Measurements from ENCODE around the gene MROH7.

The MROH7 gene

GRCh38 chr1:54609301-54609921, 32.2 kb upstream of the MROH7 start:
- no peak for DNase-seq (ENCODE audit: low spot score)
- TF ChIP-seq CTCF (IDR thresholded peaks at IDR 0.05; ENCODE audit: borderline replicate concordance, control extremely low read depth, extremely low read depth, insufficient read depth, missing control alignments), result no peak
- in situ Hi-C loops (cut with MboI; ENCODE audit: low sequenced_read_pairs, unreplicated experiment), result no loop called here

- in situ Hi-C loops (cut with MboI; ENCODE audit: low sequenced_read_pairs, unreplicated experiment), result no loop called here
- no peak for DNase-seq (ENCODE audit: low spot score)
Observed at GRCh38 chr1:54610048-54610447, 31.5 kb upstream of the MROH7 start.

GRCh38 chr1:54610601-54611580, 30.7 kb upstream of the MROH7 start:
- no peak for DNase-seq (ENCODE audit: low spot score)
- no peak for TF ChIP-seq CTCF (IDR thresholded peaks at IDR 0.05; ENCODE audit: borderline replicate concordance, control extremely low read depth, extremely low read depth, insufficient read depth, missing control alignments)
- in situ Hi-C loops (cut with MboI; ENCODE audit: low sequenced_read_pairs, unreplicated experiment), result no loop called here

More at GRCh38 chr1:54610048-54610447, 31.5 kb upstream of the MROH7 start:
- no peak for TF ChIP-seq CTCF (IDR thresholded peaks at IDR 0.05; ENCODE audit: borderline replicate concordance, control extremely low read depth, extremely low read depth, insufficient read depth, missing control alignments)

- no peak for DNase-seq (ENCODE audit: low spot score)
- TF ChIP-seq CTCF (IDR thresholded peaks at IDR 0.05; ENCODE audit: borderline replicate concordance, control extremely low read depth, extremely low read depth, insufficient read depth, missing control alignments), result no peak
- in situ Hi-C loops (cut with MboI; ENCODE audit: low sequenced_read_pairs, unreplicated experiment), result no loop called here
Observed at GRCh38 chr1:54611621-54612020, 30.0 kb upstream of the MROH7 start.

GRCh38 chr1:54614024-54614423, 27.6 kb upstream of the MROH7 start:
- in situ Hi-C loops (cut with MboI; ENCODE audit: low sequenced_read_pairs, unreplicated experiment), result no loop called here

More at GRCh38 chr1:54614024-54614423, 27.6 kb upstream of the MROH7 start:
- no peak for TF ChIP-seq CTCF (IDR thresholded peaks at IDR 0.05; ENCODE audit: borderline replicate concordance, control extremely low read depth, extremely low read depth, insufficient read depth, missing control alignments)
- no peak for DNase-seq (ENCODE audit: low spot score)
